GM12878 (cell line): ENCODE measurements around the gene FOXP4. TPM values are rescaled to one million over a fixed set of nuclear protein-coding genes. Genes with fewer than 3 reads are reported as not detected.

Source experiments
- ATAC-seq: fragments of 200-7000 bp; cut with Tn5 transposase; 3 replicates; pipeline ENCODE4 v1.9.1; 2020; ENCODE audit warnings: mild to moderate bottlenecking, moderate library complexity
- BruUV-seq: library from RNA; stranded (reverse); fragments of 400-500 nt; replicated peaks from 2 replicates; lab custom pipeline; 2021; lab: Mats Ljungman, UMichigan
- CTCF ChIA-PET: fragments of 300-600 bp; sonication (Branson Sonifier 250); formaldehyde crosslinking; extraction: SDS; loops from one replicate; lab custom pipeline; 2021; ENCODE audit warnings: inconsistent platforms; lab: Yijun Ruan, JAX
- POLR2A ChIA-PET: fragments of 350-600 bp; formaldehyde crosslinking; extraction: SDS; loops from one replicate; lab custom pipeline; 2021; ENCODE audit warnings: inconsistent platforms; lab: Charles Lee
- RAD21 ChIA-PET: fragments of 300-600 bp; sonication (Branson Sonifier 250); formaldehyde crosslinking; loops from one replicate; lab custom pipeline; 2023; ENCODE audit warnings: antibody characterized with exemption; ENCODE audit not compliant: unreplicated experiment; lab: Charles Lee
- SMC1A ChIA-PET: fragments of 300-600 bp; sonication (Branson Sonifier 250); formaldehyde crosslinking; loops from one replicate; lab custom pipeline; 2023; ENCODE audit not compliant: unreplicated experiment, uncharacterized antibody; lab: Charles Lee
- DNase-seq: peaks from one replicate; pipeline ENCODE4 v3.0.0-alpha.2; 2011; ENCODE audit warnings: low read depth, low spot score
- FAIRE-seq: peaks from 3 replicates; lab custom pipeline; 2011; peaks lifted over from hg19 to GRCh38; lab: Jason Lieb, UNC
- H2AFZ ChIP-seq: 2 replicates; pipeline ENCODE4 v1.6.0; 2011; ENCODE audit warnings: low read depth, low read length, control low read depth; ENCODE audit not compliant: control insufficient read depth
- H3K27ac ChIP-seq: 2 replicates; pipeline ENCODE4 v1.5.1; 2011; ENCODE audit warnings: control low read depth; ENCODE audit not compliant: control insufficient read depth, insufficient read depth
- H3K27me3 ChIP-seq, 2 experiments: replicated peaks in 1 of 2; 2 replicates each; pipeline versions ENCODE4 v1.6.0 to v1.6.1; 2011; ENCODE audit warnings: low read length in 1 of 2; ENCODE audit not compliant: control insufficient read depth in 2 of 2, insufficient read depth in 2 of 2
- H3K36me3 ChIP-seq, 2 experiments: 2 replicates each; pipeline ENCODE4 v1.5.1; 2011; ENCODE audit warnings: low read length in 1 of 2; ENCODE audit not compliant: control insufficient read depth in 2 of 2, insufficient read depth in 2 of 2
- H3K4me1 ChIP-seq: 2 replicates; pipeline ENCODE4 v1.6.1; 2011; ENCODE audit warnings: mild to moderate bottlenecking, low read length, moderate library complexity, mixed read lengths; ENCODE audit not compliant: control insufficient read depth, insufficient read depth
- H3K4me2 ChIP-seq: 2 replicates; pipeline ENCODE4 v1.6.0; 2011; ENCODE audit warnings: control low read depth; ENCODE audit not compliant: control insufficient read depth, insufficient read depth
- H3K4me3 ChIP-seq: fragments of 200-600 bp; sonication (generic); 2 replicates; pipeline ENCODE4 v1.5.1; 2016
- H3K79me2 ChIP-seq: 2 replicates; pipeline ENCODE4 v1.6.0; 2011; ENCODE audit warnings: low read length; ENCODE audit not compliant: control insufficient read depth, insufficient read depth
- H3K9ac ChIP-seq: 2 replicates; pipeline ENCODE4 v1.8.0; 2011; ENCODE audit warnings: low read length, control low read depth, mixed read lengths; ENCODE audit not compliant: control insufficient read depth, insufficient read depth
- H3K9me3 ChIP-seq: replicated peaks from 3 replicates; pipeline ENCODE4 v1.5.1; 2011; ENCODE audit warnings: mild to moderate bottlenecking, low read length; ENCODE audit not compliant: control insufficient read depth, insufficient read depth
- H4K20me1 ChIP-seq: 2 replicates; pipeline ENCODE4 v1.6.0; 2011; ENCODE audit not compliant: control insufficient read depth, insufficient read depth
- CREB1 ChIP-seq: IDR thresholded peaks from 2 replicates; pipeline ENCODE4 v1.6.1; 2012; ENCODE audit warnings: low read depth, mild to moderate bottlenecking, inconsistent platforms
- CUX1 ChIP-seq: IDR thresholded peaks from 2 replicates; pipeline ENCODE4 v1.6.1; 2012; ENCODE audit warnings: improper control_type of control experiment, low read depth, low read length; ENCODE audit not compliant: insufficient replicate concordance
- E2F4 ChIP-seq: IDR thresholded peaks from 2 replicates; pipeline ENCODE4 v1.6.1; 2012; ENCODE audit warnings: low read depth, low read length, improper control_type of control experiment
- FOXK2 ChIP-seq: fragments of 450-650 bp; IDR thresholded peaks from 2 replicates; pipeline ENCODE4 v1.6.1; 2017; ENCODE audit warnings: mild to moderate bottlenecking, moderate library complexity
- HSF1 ChIP-seq: fragments of 150-350 bp; IDR thresholded peaks from 2 replicates; pipeline ENCODE4 v1.6.1; 2014; ENCODE audit warnings: mild to moderate bottlenecking, low read depth, low read length
- IRF4 ChIP-seq: IDR thresholded peaks from 2 replicates; pipeline ENCODE4 v1.6.1; 2011; ENCODE audit warnings: low read depth, low read length
- PAX8 ChIP-seq: fragments of 450-650 bp; IDR thresholded peaks from 2 replicates; pipeline ENCODE4 v1.6.1; 2017; ENCODE audit warnings: mild to moderate bottlenecking, moderate library complexity
- RAD51 ChIP-seq: fragments of 450-650 bp; IDR thresholded peaks from 2 replicates; pipeline ENCODE4 v1.6.1; 2016; ENCODE audit warnings: moderate library complexity, mild to moderate bottlenecking, inconsistent platforms
- SMARCA5 ChIP-seq: fragments of 450-650 bp; IDR thresholded peaks from 2 replicates; pipeline ENCODE4 v1.6.1; 2017; ENCODE audit warnings: mild to moderate bottlenecking
- SUZ12 ChIP-seq: fragments of 200-600 bp; sonication (generic); IDR thresholded peaks from one replicate; pipeline ENCODE4 v1.6.1; 2018; ENCODE audit warnings: antibody characterized with exemption, mild to moderate bottlenecking; ENCODE audit not compliant: unreplicated experiment
- ZNF24 ChIP-seq: fragments of 450-650 bp; IDR thresholded peaks from 2 replicates; pipeline ENCODE4 v1.6.1; 2017; ENCODE audit warnings: antibody characterized with exemption, mild to moderate bottlenecking
- ZNF384 ChIP-seq: IDR thresholded peaks from 2 replicates; pipeline ENCODE4 v1.6.1; 2012; ENCODE audit warnings: low read depth, mild to moderate bottlenecking, low read length, improper control_type of control experiment, borderline replicate concordance
- ZNF622 ChIP-seq: fragments of 450-650 bp; IDR thresholded peaks from 2 replicates; pipeline ENCODE4 v1.6.1; 2017; ENCODE audit warnings: mild to moderate bottlenecking, inconsistent platforms
- WGBS: methylation state at CpG from one replicate; pipeline ENCODE4 v1.1.6; 2016; ENCODE audit warnings: low lambda C conversion rate; ENCODE audit not compliant: insufficient replicate concordance, insufficient coverage; ENCODE audit errors: missing lambda C conversion rate; 5-methylcytosine and 5-hydroxymethylcytosine counted together
- in situ Hi-C: fragments of 300-500 bp; cut with MboI; formaldehyde crosslinking; loops from 9 replicates; pipeline ENCODE4 v1.14.3; 2018; ENCODE audit warnings: mixed read lengths
- intact Hi-C: fragments of 100-400 bp; cut with micrococcal nuclease; formaldehyde crosslinking; loops from one replicate; pipeline ENCODE4 v1.14.2; 2022; ENCODE audit not compliant: unreplicated experiment
- polyA plus RNA-seq, 11 experiments: library from polyadenylated mRNA; depleted of rRNA in 4 of 11; unstranded in 6 of 11; stranded (reverse) in 5 of 11; fragments of >200 nt; fragmentation: Nextera tagmentation in 4 of 11; fragmentation: Illumina TruSeq in 1 of 11; extraction: Ambion mirVana in 4 of 11; extraction: Trizol in 1 of 11; gene quantifications; 1 replicate in 1 of 11; 2 replicates in 10 of 11; pipeline versions ENCODE4 v1.2.1 to v1.2.3, GENCODE V29; 2011 to 2016; ENCODE audit warnings: inconsistent platforms in 2 of 11, missing spikeins in 2 of 11, low read depth in 1 of 11
- total RNA-seq, 4 experiments: library from RNA; depleted of rRNA in 3 of 4; stranded (reverse); fragments of >200 nt in 3 of 4; fragmentation: Illumina TruSeq in 1 of 4; extraction: Trizol in 1 of 4; gene quantifications; 2 replicates each; pipeline versions ENCODE4 v1.2.1 to v1.2.3, GENCODE V29; 2013 to 2021

FOXP4 gene
- total and polyA plus RNA-seq, 10 of the 15 experiments (the other 5 are each of a cell fraction or from before 2014, with no cell fraction given), result 0.31 to 46.1 (median 2.3) TPM

- peaks cover 6% of the 10 kb centered on the region for H3K4me1 ChIP-seq
- H3K36me3 ChIP-seq, result peaks cover 5 to 20% of the 10 kb centered on the region in 2 experiments; a peak in 3 of 4 replicates
- ChIA-PET CTCF (interaction anchor here (1.8 kb wide), 1 partner anchor 107 kb away, joined by 5 read pairs; no protein-coding TSS in a partner anchor), POLR2A (interaction anchor here (0.6 kb wide), 1 partner anchor 10 kb away, joined by 3 read pairs; no protein-coding TSS in a partner anchor), SMC1A (no interaction called here), RAD21 (no interaction called here)
- H3K27me3 ChIP-seq, result no peaks in the 10 kb centered on the region
- no peak overlapping the region for H3K27ac ChIP-seq
- 86% methylated on average over 13 of the region's 13 CpGs for WGBS
- no TSS peak for BruUV-seq
- H4K20me1 ChIP-seq, result no peaks in the 10 kb centered on the region
- no peak for DNase-seq
- no peak for FAIRE-seq
- H3K9ac ChIP-seq, result no peak overlapping the region
- H3K9me3 ChIP-seq, result no peaks in the 10 kb centered on the region
- no peak overlapping the region for H3K4me3 ChIP-seq
- TF ChIP-seq CUX1 (no peak), PAX8 (no peak), FOXK2 (no peak), ZNF622 (no peak), SMARCA5 (no peak), HSF1 (no peak), CREB1 (no peak), E2F4 (no peak), RAD51 (no peak), ZNF384 (no peak), ZNF24 (no peak), IRF4 (no peak), SUZ12 (no peak)
- intact Hi-C loops, result no loop called here
- H2AFZ ChIP-seq, result no peak overlapping the region
- no peak overlapping the region for H3K4me2 ChIP-seq
- in situ Hi-C loops, result no loop called here
- ATAC-seq, result no peak
- H3K79me2 ChIP-seq, result no peaks in the 10 kb centered on the region
Measured at GRCh38 chr6:41568585-41569384, 22.6 kb downstream of the FOXP4 start.
